A549 (cell line): Measurements from ENCODE around the gene PIGU. TPM values are rescaled to one million over a fixed set of nuclear protein-coding genes. Genes with fewer than 3 reads are reported as not detected.
"Not testable (repeated sequence)": the region's sequence is repeated elsewhere in the genome, so short reads cannot be mapped to it uniquely, and the experiment has no call there.

ENCODE experiments used
- ATAC-seq, 2 experiments: fragments of 200-7000 bp in 1 of 2; fragments of >200 bp in 1 of 2; cut with Nextera tagmentation in 1 of 2; cut with Tn5 transposase in 1 of 2; 3 replicates each; pipeline versions ENCODE4 v1.8.0 to v1.9.1; 2018 to 2020; ENCODE audit warnings: mild to moderate bottlenecking in 1 of 2, moderate library complexity in 1 of 2
- CTCF ChIA-PET: fragments of 300-600 bp; sonication (Branson Sonifier 250); formaldehyde crosslinking; extraction: SDS; loops from one replicate; lab custom pipeline; 2021; ENCODE audit warnings: antibody characterized with exemption, inconsistent platforms; lab: Yijun Ruan, JAX
- POLR2A ChIA-PET: fragments of 350-600 bp; formaldehyde crosslinking; extraction: SDS; loops from one replicate; lab custom pipeline; 2021; ENCODE audit warnings: antibody characterized with exemption, inconsistent platforms; lab: Yijun Ruan, JAX
- DNase-seq, 2 experiments: peaks; one replicate each; pipeline versions ENCODE4 v3.0.0 to v3.0.0-alpha.2; 2011 to 2016; ENCODE audit warnings: low read depth in 1 of 2, low spot score in 1 of 2
- FAIRE-seq: peaks from 2 replicates; lab custom pipeline; 2011; peaks lifted over from hg19 to GRCh38; lab: Jason Lieb, UNC
- H3K27ac ChIP-seq, 2 experiments: fragments of >200 bp; sonication (Bioruptor Twin); formaldehyde crosslinking; 3 replicates each; pipeline ENCODE4 v1.5.1; 2016 to 2017
- H3K4me1 ChIP-seq: fragments of >200 bp; sonication (Bioruptor Twin); formaldehyde crosslinking; 3 replicates; pipeline ENCODE4 v1.6.1; 2016
- H3K4me2 ChIP-seq: fragments of >200 bp; sonication (Bioruptor Twin); formaldehyde crosslinking; 3 replicates; pipeline ENCODE4 v1.6.1; 2016
- H3K4me3 ChIP-seq: fragments of >200 bp; sonication (Bioruptor Twin); formaldehyde crosslinking; 3 replicates; pipeline ENCODE4 v1.5.1; 2016
- H3K9me3 ChIP-seq: fragments of >200 bp; sonication (Bioruptor Twin); formaldehyde crosslinking; 3 replicates; pipeline ENCODE4 v1.6.1; 2016
- EHF ChIP-seq: fragments of 250-450 bp; sonication (Bioruptor Pico); IDR thresholded peaks from 2 replicates; pipeline ENCODE4 v1.5.0; 2020; ENCODE audit warnings: mild to moderate bottlenecking
- EP300 ChIP-seq, 2 experiments: fragments of >200 bp; sonication (Bioruptor Twin); formaldehyde crosslinking; IDR thresholded peaks; 2 replicates in 1 of 2; 3 replicates in 1 of 2; pipeline ENCODE4 v1.6.1; 2016 to 2017
- ESRRA ChIP-seq: fragments of 150-350 bp; IDR thresholded peaks from 2 replicates; pipeline ENCODE4 v1.6.1; 2014; ENCODE audit warnings: mild to moderate bottlenecking, low read length, borderline replicate concordance
- FOSL2 ChIP-seq, 2 experiments: fragments of 450-650 bp in 1 of 2; fragments of >200 bp in 1 of 2; sonication (Bioruptor Twin) in 1 of 2; formaldehyde crosslinking; IDR thresholded peaks; 2 replicates each; pipeline versions ENCODE4 v1.5.0 to v1.6.1; 2016 to 2020; ENCODE audit warnings: mild to moderate bottlenecking in 1 of 2, moderate library complexity in 1 of 2
- GATA3 ChIP-seq: IDR thresholded peaks from 2 replicates; pipeline ENCODE4 v1.6.1; 2012; ENCODE audit warnings: borderline replicate concordance
- HEYL ChIP-seq: fragments of 250-450 bp; sonication (Bioruptor Pico); IDR thresholded peaks from 2 replicates; pipeline ENCODE4 v1.8.0; 2021; ENCODE audit warnings: mild to moderate bottlenecking, moderate library complexity
- KDM1A ChIP-seq: fragments of 200-600 bp; sonication (generic); IDR thresholded peaks from 2 replicates; pipeline ENCODE4 v1.6.1; 2016; ENCODE audit warnings: low read depth, mild to moderate bottlenecking
- MAFK ChIP-seq: fragments of 450-650 bp; IDR thresholded peaks from 2 replicates; pipeline ENCODE4 v1.6.1; 2014; ENCODE audit not compliant: partially characterized antibody
- MAZ ChIP-seq: fragments of 150-350 bp; IDR thresholded peaks from 2 replicates; pipeline ENCODE4 v1.6.1; 2014; ENCODE audit warnings: antibody characterized with exemption, low read depth, low read length, borderline replicate concordance
- NR3C1 ChIP-seq: fragments of >200 bp; sonication (Bioruptor Twin); formaldehyde crosslinking; IDR thresholded peaks from 3 replicates; pipeline ENCODE4 v1.6.1; 2017
- POLR2AphosphoS2 ChIP-seq: conservative IDR thresholded peaks from 2 replicates; pipeline ENCODE4 v1.6.1; 2012; ENCODE audit warnings: low read length, improper control_type of control experiment, inconsistent platforms
- RARB ChIP-seq: fragments of 250-450 bp; sonication (Bioruptor Pico); IDR thresholded peaks from 2 replicates; pipeline ENCODE4 v1.8.0; 2021; ENCODE audit warnings: mild to moderate bottlenecking, moderate library complexity
- RNF2 ChIP-seq: fragments of 200-600 bp; sonication (generic); IDR thresholded peaks from 2 replicates; pipeline ENCODE4 v1.6.1; 2016; ENCODE audit warnings: low read depth, mild to moderate bottlenecking, antibody characterized with exemption, moderate library complexity, borderline replicate concordance
- ZC3H11A ChIP-seq: fragments of 450-650 bp; IDR thresholded peaks from 2 replicates; pipeline ENCODE4 v1.6.1; 2014; ENCODE audit warnings: antibody characterized with exemption, mild to moderate bottlenecking
- WGBS: methylation state at CpG from one replicate; pipeline ENCODE4 v1.1.6; 2017; ENCODE audit errors: missing lambda C conversion rate; 5-methylcytosine and 5-hydroxymethylcytosine counted together
- polyA plus RNA-seq, 4 experiments: library from polyadenylated mRNA; depleted of rRNA in 3 of 4; stranded (reverse); fragments of >200 nt; fragmentation: RNase III in 1 of 4; extraction: RNeasy Plus Mini Kit Qiagen cat#74134 plus additional on column Dnase treatment in 1 of 4; gene quantifications; 2 replicates in 3 of 4; 3 replicates in 1 of 4; pipeline ENCODE4 v1.2.3, GENCODE V29; 2011 to 2017
- TF ChIP-seq, protein P1 (sequence below): fragments of >200 bp; sonication (Bioruptor Twin); formaldehyde crosslinking; IDR thresholded peaks from 3 replicates; pipeline ENCODE4 v1.5.1; 2016
- TF ChIP-seq, protein P2 (sequence below): fragments of 150-350 bp; IDR thresholded peaks from 2 replicates; pipeline ENCODE4 v1.6.1; 2014; ENCODE audit warnings: low read depth, mild to moderate bottlenecking, low read length
- TF ChIP-seq, protein P3 (sequence below): fragments of 200-600 bp; sonication (generic); IDR thresholded peaks from 2 replicates; pipeline ENCODE4 v1.6.1; 2016; ENCODE audit warnings: antibody characterized with exemption, mild to moderate bottlenecking, moderate library complexity
- TF ChIP-seq, protein P4 (sequence below): fragments of >200 bp; sonication (Bioruptor Twin); formaldehyde crosslinking; IDR thresholded peaks from 3 replicates; pipeline ENCODE4 v1.6.1; 2016
- TF ChIP-seq, protein P5 (sequence below): fragments of >200 bp; sonication (Bioruptor Twin); formaldehyde crosslinking; IDR thresholded peaks from 2 replicates; pipeline ENCODE4 v1.6.1; 2016

Gene PIGU
- polyA plus RNA-seq, 2 of the 4 experiments (the other 2 are of a cell fraction): 27.8 to 103 TPM

DNA sequence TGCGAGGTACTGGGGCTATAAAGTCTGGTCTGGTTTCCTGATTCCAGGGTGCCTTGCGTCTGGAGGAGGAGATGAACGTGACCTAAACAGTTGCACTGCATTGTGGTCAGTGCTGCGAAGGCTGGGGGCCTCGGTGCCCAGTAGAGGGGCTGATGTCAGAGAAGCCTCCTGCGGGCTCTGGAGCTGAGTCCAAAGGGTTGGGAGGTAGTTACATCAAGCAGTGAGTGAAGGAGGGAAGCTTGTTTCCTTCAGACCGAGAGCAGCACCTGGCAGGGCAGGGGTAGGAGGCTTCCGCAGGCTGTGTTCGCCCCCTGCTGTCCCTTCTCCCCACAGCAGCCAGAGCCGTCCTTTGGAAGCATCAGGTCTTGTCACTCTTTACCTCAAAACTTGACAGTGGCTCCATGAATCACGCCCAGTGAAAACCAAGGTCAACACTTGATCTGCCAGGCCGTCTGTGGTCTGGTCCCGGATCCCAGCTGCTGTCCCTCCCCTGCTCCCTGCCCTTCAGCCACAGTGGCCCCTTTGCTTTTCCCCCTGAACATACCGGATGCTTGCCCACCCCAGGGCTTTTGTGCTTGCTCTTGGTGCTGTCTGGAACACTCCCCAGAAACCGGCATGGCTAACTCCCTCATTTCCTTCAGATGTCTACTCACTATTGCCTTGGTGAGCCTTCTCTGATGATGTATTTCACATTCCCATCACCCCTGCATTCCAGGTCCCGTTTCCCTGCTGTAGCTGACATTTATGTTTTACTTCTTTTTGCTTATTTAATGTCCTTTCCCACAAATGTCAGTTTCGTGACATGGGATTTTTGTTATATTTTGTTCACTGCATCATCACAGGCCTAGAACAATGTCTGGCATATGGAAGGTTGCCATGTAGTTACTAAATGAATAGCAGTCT is 153.7 kb downstream of the PIGU start (continued):
- TF ChIP-seq, protein P1, sequence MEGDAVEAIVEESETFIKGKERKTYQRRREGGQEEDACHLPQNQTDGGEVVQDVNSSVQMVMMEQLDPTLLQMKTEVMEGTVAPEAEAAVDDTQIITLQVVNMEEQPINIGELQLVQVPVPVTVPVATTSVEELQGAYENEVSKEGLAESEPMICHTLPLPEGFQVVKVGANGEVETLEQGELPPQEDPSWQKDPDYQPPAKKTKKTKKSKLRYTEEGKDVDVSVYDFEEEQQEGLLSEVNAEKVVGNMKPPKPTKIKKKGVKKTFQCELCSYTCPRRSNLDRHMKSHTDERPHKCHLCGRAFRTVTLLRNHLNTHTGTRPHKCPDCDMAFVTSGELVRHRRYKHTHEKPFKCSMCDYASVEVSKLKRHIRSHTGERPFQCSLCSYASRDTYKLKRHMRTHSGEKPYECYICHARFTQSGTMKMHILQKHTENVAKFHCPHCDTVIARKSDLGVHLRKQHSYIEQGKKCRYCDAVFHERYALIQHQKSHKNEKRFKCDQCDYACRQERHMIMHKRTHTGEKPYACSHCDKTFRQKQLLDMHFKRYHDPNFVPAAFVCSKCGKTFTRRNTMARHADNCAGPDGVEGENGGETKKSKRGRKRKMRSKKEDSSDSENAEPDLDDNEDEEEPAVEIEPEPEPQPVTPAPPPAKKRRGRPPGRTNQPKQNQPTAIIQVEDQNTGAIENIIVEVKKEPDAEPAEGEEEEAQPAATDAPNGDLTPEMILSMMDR: peak; percentile 60
- TF ChIP-seq, protein P2, sequence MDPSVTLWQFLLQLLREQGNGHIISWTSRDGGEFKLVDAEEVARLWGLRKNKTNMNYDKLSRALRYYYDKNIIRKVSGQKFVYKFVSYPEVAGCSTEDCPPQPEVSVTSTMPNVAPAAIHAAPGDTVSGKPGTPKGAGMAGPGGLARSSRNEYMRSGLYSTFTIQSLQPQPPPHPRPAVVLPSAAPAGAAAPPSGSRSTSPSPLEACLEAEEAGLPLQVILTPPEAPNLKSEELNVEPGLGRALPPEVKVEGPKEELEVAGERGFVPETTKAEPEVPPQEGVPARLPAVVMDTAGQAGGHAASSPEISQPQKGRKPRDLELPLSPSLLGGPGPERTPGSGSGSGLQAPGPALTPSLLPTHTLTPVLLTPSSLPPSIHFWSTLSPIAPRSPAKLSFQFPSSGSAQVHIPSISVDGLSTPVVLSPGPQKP: no peak
- TF ChIP-seq ZC3H11A (no peak), NR3C1 (no peak), POLR2AphosphoS2 (no peak), EHF (CRISPR knock-in tag) (no peak)
- TF ChIP-seq, protein P3, sequence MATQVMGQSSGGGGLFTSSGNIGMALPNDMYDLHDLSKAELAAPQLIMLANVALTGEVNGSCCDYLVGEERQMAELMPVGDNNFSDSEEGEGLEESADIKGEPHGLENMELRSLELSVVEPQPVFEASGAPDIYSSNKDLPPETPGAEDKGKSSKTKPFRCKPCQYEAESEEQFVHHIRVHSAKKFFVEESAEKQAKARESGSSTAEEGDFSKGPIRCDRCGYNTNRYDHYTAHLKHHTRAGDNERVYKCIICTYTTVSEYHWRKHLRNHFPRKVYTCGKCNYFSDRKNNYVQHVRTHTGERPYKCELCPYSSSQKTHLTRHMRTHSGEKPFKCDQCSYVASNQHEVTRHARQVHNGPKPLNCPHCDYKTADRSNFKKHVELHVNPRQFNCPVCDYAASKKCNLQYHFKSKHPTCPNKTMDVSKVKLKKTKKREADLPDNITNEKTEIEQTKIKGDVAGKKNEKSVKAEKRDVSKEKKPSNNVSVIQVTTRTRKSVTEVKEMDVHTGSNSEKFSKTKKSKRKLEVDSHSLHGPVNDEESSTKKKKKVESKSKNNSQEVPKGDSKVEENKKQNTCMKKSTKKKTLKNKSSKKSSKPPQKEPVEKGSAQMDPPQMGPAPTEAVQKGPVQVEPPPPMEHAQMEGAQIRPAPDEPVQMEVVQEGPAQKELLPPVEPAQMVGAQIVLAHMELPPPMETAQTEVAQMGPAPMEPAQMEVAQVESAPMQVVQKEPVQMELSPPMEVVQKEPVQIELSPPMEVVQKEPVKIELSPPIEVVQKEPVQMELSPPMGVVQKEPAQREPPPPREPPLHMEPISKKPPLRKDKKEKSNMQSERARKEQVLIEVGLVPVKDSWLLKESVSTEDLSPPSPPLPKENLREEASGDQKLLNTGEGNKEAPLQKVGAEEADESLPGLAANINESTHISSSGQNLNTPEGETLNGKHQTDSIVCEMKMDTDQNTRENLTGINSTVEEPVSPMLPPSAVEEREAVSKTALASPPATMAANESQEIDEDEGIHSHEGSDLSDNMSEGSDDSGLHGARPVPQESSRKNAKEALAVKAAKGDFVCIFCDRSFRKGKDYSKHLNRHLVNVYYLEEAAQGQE: no peak

DNA sequence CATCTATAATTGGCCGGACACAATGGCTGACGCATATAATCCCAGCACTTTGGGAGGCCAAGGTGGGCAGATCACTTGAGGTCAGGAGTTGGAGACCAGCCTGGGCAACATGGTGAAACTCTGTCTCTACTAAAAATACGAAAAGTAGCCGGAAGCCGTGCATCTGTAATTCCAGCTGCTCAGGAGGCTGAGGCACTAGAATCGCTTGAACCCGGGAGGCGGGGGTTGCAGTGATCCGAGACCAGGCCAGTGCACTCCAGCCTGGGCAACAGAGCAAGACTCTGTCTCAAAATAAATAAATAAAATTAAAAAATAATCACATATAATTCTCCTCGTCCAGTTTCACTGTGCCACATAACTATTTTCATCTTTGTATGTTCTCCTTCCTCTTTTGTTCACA is 157.1 kb downstream of the PIGU start:
- ATAC-seq, DNase-seq, H3K27ac ChIP-seq, H3K4me2 ChIP-seq, FAIRE-seq, H3K9me3 ChIP-seq, POLR2A ChIA-PET, H3K4me3 ChIP-seq: not testable (repeated sequence)
- H3K4me1 ChIP-seq: peaks cover 41% of the 10 kb centered on the region
- 93% methylated on average over 10 of the region's 10 CpGs for WGBS
- CTCF ChIA-PET: interaction anchor here (1.7 to 7.4 kb wide), 3 partner anchors 208 to 264 kb away, joined by 3 to 106 read pairs (median 52); no protein-coding TSS in a partner anchor

DNA sequence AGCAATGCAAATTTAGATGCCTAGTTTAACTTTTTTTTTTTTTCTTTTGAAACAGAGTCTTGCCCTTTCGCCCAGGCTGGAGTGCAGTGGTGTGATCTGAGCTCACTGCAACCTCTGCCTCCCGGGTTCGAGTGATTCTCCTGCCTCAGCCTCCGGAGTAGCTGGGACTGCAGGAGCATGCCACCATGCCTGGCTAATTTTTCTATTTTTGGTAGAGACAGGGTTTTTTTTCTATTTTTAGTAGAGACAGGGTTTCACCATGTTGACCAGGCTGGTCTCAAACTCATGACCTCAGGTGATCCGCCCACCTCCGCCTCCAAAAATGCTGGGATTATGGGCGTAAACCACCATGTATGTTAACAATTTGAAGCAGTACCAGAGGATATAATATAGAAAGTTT is 158.0 kb downstream of the PIGU start:
- WGBS: 95% methylated on average over 7 of the region's 7 CpGs
- CTCF ChIA-PET: interaction anchor here (0.9 to 6.2 kb wide), 4 partner anchors 16 to 263 kb away, joined by 3 to 52 read pairs (median 3); no protein-coding TSS in a partner anchor
- DNase-seq, H3K27ac ChIP-seq, H3K4me2 ChIP-seq, H3K9me3 ChIP-seq, H3K4me3 ChIP-seq, POLR2A ChIA-PET, FAIRE-seq, ATAC-seq: not testable (repeated sequence)
- peaks cover 35% of the 10 kb centered on the region for H3K4me1 ChIP-seq

DNA sequence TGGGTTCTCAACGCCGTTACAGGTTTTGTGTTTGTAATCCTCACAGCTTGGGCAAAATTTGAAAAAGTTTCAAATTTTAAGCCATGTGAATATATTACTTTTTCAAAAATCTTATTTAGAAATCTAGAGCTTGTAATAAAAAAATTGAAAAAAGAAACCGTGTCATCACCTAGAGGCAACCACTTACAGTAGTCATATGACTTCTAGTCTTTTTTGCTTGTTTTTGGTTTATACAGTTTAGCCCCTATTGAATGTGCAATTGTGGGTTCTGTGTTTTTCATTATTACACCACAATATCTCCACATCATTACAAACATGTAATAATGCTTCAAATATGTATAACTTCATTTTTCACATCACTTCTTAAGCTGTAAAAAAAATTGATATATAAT is 159.8 kb downstream of the PIGU start:
- Histone ChIP-seq H3K4me3 (peak overlapping the region; percentile 80), H3K9me3 (no peaks in the 10 kb centered on the region), H3K4me1 (peaks cover 24% of the 10 kb centered on the region), H3K27ac (peak overlapping the region; percentile 95 to 96), H3K4me2 (peak overlapping the region; percentile 91)
- TF ChIP-seq HEYL (CRISPR knock-in tag) (no peak), RARB (CRISPR knock-in tag) (no peak), RNF2 (no peak), FOSL2 (IDR thresholded peaks at IDR 0.05) (no peak), FOSL2 (CRISPR knock-in tag; IDR thresholded peaks at IDR 0.05) (no peak), KDM1A (no peak), GATA3 (no peak), EP300 (IDR thresholded peaks at IDR 0.05) (no peak), MAZ (no peak), ESRRA (no peak), EHF (CRISPR knock-in tag) (no peak), MAFK (no peak)
- TF ChIP-seq, protein P4, sequence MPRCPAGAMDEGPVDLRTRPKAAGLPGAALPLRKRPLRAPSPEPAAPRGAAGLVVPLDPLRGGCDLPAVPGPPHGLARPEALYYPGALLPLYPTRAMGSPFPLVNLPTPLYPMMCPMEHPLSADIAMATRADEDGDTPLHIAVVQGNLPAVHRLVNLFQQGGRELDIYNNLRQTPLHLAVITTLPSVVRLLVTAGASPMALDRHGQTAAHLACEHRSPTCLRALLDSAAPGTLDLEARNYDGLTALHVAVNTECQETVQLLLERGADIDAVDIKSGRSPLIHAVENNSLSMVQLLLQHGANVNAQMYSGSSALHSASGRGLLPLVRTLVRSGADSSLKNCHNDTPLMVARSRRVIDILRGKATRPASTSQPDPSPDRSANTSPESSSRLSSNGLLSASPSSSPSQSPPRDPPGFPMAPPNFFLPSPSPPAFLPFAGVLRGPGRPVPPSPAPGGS: no peak
- TF ChIP-seq, protein P5, sequence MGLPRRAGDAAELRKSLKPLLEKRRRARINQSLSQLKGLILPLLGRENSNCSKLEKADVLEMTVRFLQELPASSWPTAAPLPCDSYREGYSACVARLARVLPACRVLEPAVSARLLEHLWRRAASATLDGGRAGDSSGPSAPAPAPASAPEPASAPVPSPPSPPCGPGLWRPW: no peak
- ATAC-seq (no peak; a peak in 1 of 6 replicates), DNase-seq (no peak), FAIRE-seq (no peak)
- 0% methylated on average over 3 of the region's 3 CpGs for WGBS
- ChIA-PET POLR2A (interaction anchor here (0.6 to 2.2 kb wide), 8 partner anchors 8 to 216 kb away, joined by 3 to 12 read pairs (median 8); partner anchors contain the start of genes AHCY, ITCH and PIGU), CTCF (interaction anchor here (0.8 to 6.2 kb wide), 7 partner anchors 22 to 326 kb away, joined by 3 to 52 read pairs (median 6); no protein-coding TSS in a partner anchor)
